GM10266 (cell line): Measurements from ENCODE around the gene HOXD9.

Experiments used
- DNase-seq: peaks from one replicate; pipeline ENCODE4 v3.0.0; 2012; ENCODE audit errors: extremely low spot score
- TF ChIP-seq, protein P1 (sequence below): IDR thresholded peaks from 2 replicates; pipeline ENCODE4 v1.5.1; 2012; ENCODE audit warnings: mild to moderate bottlenecking, low read depth; ENCODE audit not compliant: control insufficient read depth, insufficient read depth; ENCODE audit errors: missing control alignments

The HOXD9 gene

DNA sequence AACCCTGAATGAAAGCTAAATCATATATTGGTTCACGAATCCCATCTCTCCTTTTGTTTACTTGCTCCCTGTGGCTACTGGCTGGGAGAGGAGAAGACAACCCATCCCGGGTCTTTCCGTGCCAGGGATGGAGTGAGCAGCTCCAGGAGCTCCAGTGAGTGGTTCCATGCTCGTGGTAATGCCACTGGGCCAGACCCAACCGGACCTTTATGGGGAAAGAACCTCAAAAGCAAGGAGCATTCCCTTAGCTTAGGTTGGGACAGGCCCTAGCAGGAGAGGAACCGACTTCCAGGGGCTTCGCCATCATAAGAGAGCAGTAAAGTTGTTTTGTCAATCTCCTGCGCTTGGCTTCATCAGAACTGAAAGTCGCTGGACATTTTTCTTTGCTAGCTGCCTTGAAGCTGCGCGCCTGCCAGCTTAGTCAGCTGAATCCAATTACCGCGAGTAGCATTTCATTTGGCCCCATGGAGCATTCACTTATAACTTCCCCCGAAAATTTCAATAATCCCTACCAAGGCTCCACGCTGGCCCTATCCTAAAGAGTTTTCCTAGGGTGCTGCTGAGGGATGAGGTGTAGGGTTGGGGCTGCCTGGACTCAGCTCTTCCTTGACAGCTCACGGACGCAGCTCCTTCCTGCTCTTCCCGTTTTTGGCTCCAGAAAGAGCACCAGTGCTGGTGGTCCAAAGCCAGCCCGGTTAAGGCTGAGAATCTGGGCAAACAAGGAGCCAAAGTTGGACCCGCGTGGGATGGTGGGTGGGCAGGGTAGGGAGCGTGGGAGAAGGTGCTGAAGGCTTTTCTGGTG is 39.5 kb downstream of the HOXD9 start:
- DNase-seq = no peak

DNA sequence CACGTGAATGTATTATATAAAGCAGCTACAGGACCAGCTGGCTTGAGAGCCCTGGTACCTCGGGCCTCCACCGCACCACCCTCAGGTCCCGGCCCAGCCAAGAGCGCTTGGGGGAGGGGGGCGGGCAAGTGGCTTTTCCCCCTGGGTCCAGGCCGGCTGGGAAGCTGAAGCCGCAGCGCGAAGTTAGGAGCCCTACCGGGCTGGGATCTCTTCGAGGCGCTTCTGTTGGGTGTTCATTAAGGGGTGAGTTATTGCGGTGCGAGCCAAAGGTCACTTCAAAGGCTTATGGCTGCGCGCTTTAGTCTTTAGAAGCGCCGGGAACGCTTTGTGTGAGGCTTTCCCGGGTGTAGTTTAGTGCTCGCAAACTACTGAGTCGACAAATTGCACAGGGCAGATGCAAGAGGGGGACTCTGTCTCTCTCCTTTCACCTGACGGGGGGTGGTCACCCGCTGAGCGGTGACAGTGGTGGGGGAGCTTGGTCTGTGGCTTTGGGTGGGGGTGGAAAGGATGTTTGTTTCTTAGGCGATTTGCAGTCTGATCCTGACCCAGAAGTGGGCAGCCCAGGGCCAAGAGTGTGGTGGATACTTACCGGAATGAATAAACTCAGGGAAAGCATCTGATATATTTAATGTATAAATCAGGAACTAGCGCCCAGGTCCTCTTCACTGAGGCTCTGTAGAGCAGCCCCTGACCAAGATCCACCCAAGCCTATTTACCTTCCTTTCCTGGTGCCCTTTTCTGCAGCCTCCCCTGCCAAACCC is 40.6 kb downstream of the HOXD9 start:
- DNase-seq = no peak
- TF ChIP-seq, protein P1, sequence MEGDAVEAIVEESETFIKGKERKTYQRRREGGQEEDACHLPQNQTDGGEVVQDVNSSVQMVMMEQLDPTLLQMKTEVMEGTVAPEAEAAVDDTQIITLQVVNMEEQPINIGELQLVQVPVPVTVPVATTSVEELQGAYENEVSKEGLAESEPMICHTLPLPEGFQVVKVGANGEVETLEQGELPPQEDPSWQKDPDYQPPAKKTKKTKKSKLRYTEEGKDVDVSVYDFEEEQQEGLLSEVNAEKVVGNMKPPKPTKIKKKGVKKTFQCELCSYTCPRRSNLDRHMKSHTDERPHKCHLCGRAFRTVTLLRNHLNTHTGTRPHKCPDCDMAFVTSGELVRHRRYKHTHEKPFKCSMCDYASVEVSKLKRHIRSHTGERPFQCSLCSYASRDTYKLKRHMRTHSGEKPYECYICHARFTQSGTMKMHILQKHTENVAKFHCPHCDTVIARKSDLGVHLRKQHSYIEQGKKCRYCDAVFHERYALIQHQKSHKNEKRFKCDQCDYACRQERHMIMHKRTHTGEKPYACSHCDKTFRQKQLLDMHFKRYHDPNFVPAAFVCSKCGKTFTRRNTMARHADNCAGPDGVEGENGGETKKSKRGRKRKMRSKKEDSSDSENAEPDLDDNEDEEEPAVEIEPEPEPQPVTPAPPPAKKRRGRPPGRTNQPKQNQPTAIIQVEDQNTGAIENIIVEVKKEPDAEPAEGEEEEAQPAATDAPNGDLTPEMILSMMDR = no peak

More for the DNA sequence above, 39.5 kb downstream of the HOXD9 start:
- TF ChIP-seq, protein P1 = no peak

DNA sequence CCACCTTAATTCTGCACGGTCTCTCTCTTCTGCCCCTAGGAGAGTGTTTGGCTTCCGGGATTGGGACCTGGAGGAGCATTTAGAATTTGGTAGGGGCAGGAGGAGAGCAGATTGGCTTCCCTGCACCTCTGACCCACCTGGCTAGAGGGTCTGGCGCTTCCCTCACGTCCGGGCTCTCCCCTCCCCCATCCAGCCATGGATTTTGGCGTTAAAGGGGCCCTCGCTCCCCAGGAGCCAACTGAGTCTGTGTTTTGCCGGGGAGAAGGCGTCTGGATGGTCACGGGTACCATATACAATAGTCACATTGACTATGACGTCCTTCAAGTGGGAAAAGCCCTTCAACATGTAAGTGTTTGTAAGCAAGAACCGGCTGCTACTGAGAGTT is 41.1 kb downstream of the HOXD9 start:
- TF ChIP-seq, protein P1 = no peak
- DNase-seq = no peak

DNA sequence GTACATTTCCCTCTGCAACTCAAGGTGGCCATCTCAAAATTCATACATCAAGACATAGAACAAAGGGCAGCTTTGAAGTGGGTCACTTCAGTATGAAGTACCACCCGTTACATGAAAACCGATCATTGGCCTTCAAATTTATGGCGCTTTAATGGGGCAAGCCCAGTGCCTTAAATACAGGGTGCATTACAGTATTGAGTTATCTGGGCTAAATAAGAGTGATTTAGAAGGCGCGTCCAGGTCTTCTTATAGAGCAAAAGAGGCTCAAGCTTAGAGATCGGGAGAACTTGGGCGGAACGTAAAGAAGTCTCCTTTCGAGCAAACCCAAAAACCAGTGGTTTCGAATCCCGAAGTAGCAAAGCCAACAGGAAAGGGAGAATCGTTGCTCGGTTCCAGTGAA is 41.7 kb downstream of the HOXD9 start:
- TF ChIP-seq, protein P1 = no peak
- DNase-seq = no peak

DNA sequence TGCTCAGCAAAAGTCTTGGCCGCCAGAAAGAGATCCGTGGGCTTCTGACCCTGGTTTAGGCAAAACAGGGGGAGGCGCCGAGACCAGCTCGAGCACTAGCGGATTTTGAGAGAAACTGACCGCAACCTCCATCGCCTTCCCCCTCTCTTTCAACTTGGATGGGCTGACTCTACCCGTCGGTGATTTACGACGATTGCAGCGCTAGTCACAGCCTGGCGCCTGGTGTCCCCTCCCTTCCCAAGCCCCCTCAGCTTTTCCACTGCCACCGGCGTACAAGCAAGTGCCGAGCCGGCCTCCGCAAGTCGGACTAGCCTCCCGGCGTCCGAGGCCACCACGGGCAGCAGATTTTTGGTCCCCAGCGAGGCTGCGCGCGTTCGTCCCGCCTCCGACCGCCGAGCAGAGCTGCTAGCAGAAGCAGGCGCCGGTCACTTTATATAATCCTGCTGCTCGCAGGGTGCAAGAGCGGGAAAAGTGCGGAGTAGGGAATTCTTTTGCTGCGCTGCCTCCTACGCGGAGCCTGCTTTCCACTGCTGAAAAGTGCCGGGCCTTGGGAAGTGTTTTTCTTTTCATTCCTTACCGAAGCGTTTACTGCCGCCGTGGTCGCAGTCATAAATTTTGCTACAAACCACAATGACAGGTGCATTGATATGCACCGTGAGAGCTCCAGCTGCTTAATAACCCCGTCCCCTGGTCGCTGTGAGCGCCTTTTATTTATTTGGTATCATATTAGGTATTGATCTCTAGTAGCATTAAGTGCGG is 42.3 kb downstream of the HOXD9 start:
- no peak for DNase-seq

DNA sequence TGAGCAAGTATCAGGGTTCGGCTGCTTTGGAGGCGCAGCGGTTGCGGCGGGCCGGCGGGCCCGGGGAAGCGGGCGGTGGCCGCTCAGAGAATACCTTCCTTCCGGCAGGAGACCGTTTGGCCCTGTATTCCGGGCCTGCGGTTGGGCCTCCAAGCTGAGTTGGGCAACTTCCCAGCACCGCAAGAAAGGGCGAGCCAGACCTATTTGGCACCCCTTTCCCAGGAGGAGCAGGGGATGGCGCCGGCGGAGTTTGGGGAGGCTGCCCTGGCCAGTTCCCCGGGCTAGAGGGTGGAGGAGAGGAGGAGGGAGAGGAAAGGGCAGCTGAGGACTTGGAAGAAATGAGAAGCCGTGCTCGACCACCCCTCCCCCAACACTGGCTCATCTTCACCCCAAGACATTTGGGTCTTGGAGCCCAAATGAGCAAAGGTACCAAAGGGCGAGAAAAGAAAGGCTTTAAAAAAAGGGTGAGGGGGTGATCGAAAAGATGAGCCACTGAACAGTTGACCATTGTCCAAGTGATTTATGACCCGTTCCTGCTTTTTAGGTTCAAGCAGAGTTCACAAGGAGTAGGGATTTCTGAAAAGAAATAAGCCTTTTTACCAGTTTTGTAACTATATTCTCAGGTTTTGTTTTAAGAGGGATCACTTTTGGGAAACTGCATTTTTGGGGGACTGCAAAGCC is 43.0 kb downstream of the HOXD9 start:
- TF ChIP-seq, protein P1 = no peak
- no peak for DNase-seq

More for the DNA sequence above, 42.3 kb downstream of the HOXD9 start:
- TF ChIP-seq, protein P1 = no peak
